Measurements from ENCODE around the gene SERINC3.
A peak's percentile ranks its signal among the peaks of the same experiment; 100 is the strongest.
"Not testable (repeated sequence)": the region's sequence is repeated elsewhere in the genome, so short reads cannot be mapped to it uniquely, and the experiment has no call there.

SERINC3 gene

GRCh38 chr20:44479643-44480042, 42.2 kb downstream of the SERINC3 start:
- TF ChIP-seq, protein P1, sequence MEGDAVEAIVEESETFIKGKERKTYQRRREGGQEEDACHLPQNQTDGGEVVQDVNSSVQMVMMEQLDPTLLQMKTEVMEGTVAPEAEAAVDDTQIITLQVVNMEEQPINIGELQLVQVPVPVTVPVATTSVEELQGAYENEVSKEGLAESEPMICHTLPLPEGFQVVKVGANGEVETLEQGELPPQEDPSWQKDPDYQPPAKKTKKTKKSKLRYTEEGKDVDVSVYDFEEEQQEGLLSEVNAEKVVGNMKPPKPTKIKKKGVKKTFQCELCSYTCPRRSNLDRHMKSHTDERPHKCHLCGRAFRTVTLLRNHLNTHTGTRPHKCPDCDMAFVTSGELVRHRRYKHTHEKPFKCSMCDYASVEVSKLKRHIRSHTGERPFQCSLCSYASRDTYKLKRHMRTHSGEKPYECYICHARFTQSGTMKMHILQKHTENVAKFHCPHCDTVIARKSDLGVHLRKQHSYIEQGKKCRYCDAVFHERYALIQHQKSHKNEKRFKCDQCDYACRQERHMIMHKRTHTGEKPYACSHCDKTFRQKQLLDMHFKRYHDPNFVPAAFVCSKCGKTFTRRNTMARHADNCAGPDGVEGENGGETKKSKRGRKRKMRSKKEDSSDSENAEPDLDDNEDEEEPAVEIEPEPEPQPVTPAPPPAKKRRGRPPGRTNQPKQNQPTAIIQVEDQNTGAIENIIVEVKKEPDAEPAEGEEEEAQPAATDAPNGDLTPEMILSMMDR (IDR thresholded peaks at IDR 0.05) = no peak
- Histone ChIP-seq H3K4me1 (ENCODE audit: control insufficient read depth in 1 of 2, insufficient read depth in 1 of 2, low read depth in 1 of 2, low read length in 1 of 2) (peaks cover 58 to 61% of the 10 kb centered on the region in 2 experiments), H3K9me3 (no peaks in the 10 kb centered on the region), H3K4me3 (ENCODE audit: low read depth in 1 of 2, low read length in 1 of 2) (no peak overlapping the region), H3K27me3 (no peaks in the 10 kb centered on the region), H3K27ac (peak overlapping the region; percentile 86), H3K36me3 (peaks cover 37% of the 10 kb centered on the region)

GRCh38 chr20:44478206-44478605, 43.7 kb downstream of the SERINC3 start:
- TF ChIP-seq, protein P1 (IDR thresholded peaks at IDR 0.05) = no peak
- Histone ChIP-seq H3K4me1 (ENCODE audit: control insufficient read depth in 1 of 2, insufficient read depth in 1 of 2, low read depth in 1 of 2, low read length in 1 of 2) (peaks cover 58 to 60% of the 10 kb centered on the region in 2 experiments), H3K4me3 (ENCODE audit: low read depth in 1 of 2, low read length in 1 of 2) (no peak overlapping the region), H3K27ac (peak overlapping the region; percentile 36), H3K27me3 (no peaks in the 10 kb centered on the region), H3K36me3 (peaks cover 23% of the 10 kb centered on the region), H3K9me3 (no peaks in the 10 kb centered on the region)

- Histone ChIP-seq H3K27me3 (no peaks in the 10 kb centered on the region), H3K4me1 (ENCODE audit: control insufficient read depth in 1 of 2, insufficient read depth in 1 of 2, low read depth in 1 of 2, low read length in 1 of 2) (peaks cover 49 to 50% of the 10 kb centered on the region in 2 experiments), H3K27ac (peak overlapping the region; percentile 91), H3K9me3 (no peaks in the 10 kb centered on the region), H3K36me3 (peaks cover 16% of the 10 kb centered on the region), H3K4me3 (ENCODE audit: low read depth in 1 of 2, low read length in 1 of 2) (no peak overlapping the region)
- TF ChIP-seq, protein P1 (IDR thresholded peaks at IDR 0.05) = no peak
Observed at GRCh38 chr20:44477151-44477550, 44.7 kb downstream of the SERINC3 start.

- Histone ChIP-seq H3K27me3 (no peaks in the 10 kb centered on the region), H3K4me3 (ENCODE audit: low read depth in 1 of 2, low read length in 1 of 2) (peak within 1 kb of the TSS; percentile 84 to 89), H3K36me3 (peaks cover 15% of the 10 kb centered on the region), H3K4me1 (ENCODE audit: control insufficient read depth in 1 of 2, insufficient read depth in 1 of 2, low read depth in 1 of 2, low read length in 1 of 2) (peaks cover 37 to 38% of the 10 kb centered on the region in 2 experiments), H3K9me3 (no peaks in the 10 kb centered on the region), H3K27ac (peak within 1 kb of the TSS; percentile 91)
- TF ChIP-seq, protein P1 (IDR thresholded peaks at IDR 0.05) = peak; percentile 57
Observed at GRCh38 chr20:44475694-44476560, 45.9 kb downstream of the SERINC3 start, which contains the start of gene TTPAL. TTPAL (plus strand) TSS chr20:44475874; CDS start chr20:44480000, 4,126 bp downstream.

GRCh38 chr20:44475372-44475693, 46.5 kb downstream of the SERINC3 start:
- Histone ChIP-seq H3K27me3 (no peaks in the 10 kb centered on the region), H3K27ac (peak overlapping the region; percentile 91), H3K4me3 (ENCODE audit: low read depth in 1 of 2, low read length in 1 of 2) (peak overlapping the region; percentile 84 to 89), H3K36me3 (peaks cover 9% of the 10 kb centered on the region), H3K4me1 (ENCODE audit: control insufficient read depth in 1 of 2, insufficient read depth in 1 of 2, low read depth in 1 of 2, low read length in 1 of 2) (peaks cover 31 to 32% of the 10 kb centered on the region in 2 experiments), H3K9me3 (no peaks in the 10 kb centered on the region)
- TF ChIP-seq, protein P1 (IDR thresholded peaks at IDR 0.05) = no peak

DNA sequence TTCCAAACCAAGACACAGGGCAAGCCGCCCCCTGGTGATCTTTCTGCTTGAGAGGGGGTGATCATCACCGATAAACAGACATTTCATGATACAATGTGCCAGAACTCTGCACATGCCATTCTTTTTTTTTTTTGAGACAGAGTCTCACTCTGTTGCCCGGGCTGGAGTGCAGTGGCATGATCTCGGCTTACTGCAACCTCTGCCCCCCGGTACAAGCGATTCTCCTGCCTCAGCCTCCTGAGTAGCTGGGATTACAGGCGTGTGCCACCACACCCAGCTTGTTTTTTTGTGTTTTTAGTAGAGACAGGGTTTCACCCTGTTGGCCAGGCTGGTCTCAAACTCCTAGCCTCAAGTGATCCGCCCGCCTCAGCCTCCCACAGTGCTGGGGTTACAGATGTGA, 49.6 kb downstream of the SERINC3 start:
- not testable (repeated sequence) for H3K36me3 ChIP-seq; H3K4me3 ChIP-seq (ENCODE audit: low read depth in 1 of 2, low read length in 1 of 2); H3K27ac ChIP-seq; H3K27me3 ChIP-seq; H3K9me3 ChIP-seq
- H3K4me1 ChIP-seq (ENCODE audit: control insufficient read depth in 1 of 2, insufficient read depth in 1 of 2, low read depth in 1 of 2, low read length in 1 of 2) = peaks cover 20% of the 10 kb centered on the region in 2 experiments

Data from neutrophil (primary cell).